ENCODE measurements around the gene FAF2.
A peak's percentile ranks its signal among the peaks of the same experiment; 100 is the strongest.

FAF2 gene

GRCh38 chr5:176416965-176417364 is 31.2 kb upstream of the FAF2 start:
- peak overlapping the region; percentile 43 for H3K4me3 ChIP-seq (ENCODE audit: low read depth, low read length)
- H3K36me3 ChIP-seq = no peaks in the 10 kb centered on the region
- 0 out of 2 replicates have a peak overlapping the region, but pooled peaks have one; percentile 0 for H3K27ac ChIP-seq
- H3K27me3 ChIP-seq (ENCODE audit: insufficient read depth, low read depth, severe bottlenecking) = no peaks in the 10 kb centered on the region
- H3K9me3 ChIP-seq (ENCODE audit: severe bottlenecking) = peaks cover 3% of the 10 kb centered on the region
- DNase-seq = peak; percentile 58
- TF ChIP-seq CTCF (IDR thresholded peaks at IDR 0.05; ENCODE audit: low read depth, low read length) = no peak

- no peak for DNase-seq
Measured at GRCh38 chr5:176418251-176418650, 29.9 kb upstream of the FAF2 start.

GRCh38 chr5:176420086-176420485 is 28.1 kb upstream of the FAF2 start:
- H3K9me3 ChIP-seq (ENCODE audit: severe bottlenecking) = peaks cover 3% of the 10 kb centered on the region
- no peak overlapping the region for H3K4me3 ChIP-seq (ENCODE audit: low read depth, low read length)
- no peak for DNase-seq
- no peak overlapping the region for H3K27ac ChIP-seq
- H3K36me3 ChIP-seq = no peaks in the 10 kb centered on the region
- no peaks in the 10 kb centered on the region for H3K27me3 ChIP-seq (ENCODE audit: insufficient read depth, low read depth, severe bottlenecking)
- TF ChIP-seq CTCF (IDR thresholded peaks at IDR 0.05; ENCODE audit: low read depth, low read length) = no peak

More at GRCh38 chr5:176418251-176418650, 29.9 kb upstream of the FAF2 start:
- H3K9me3 ChIP-seq (ENCODE audit: severe bottlenecking) = peaks cover 3% of the 10 kb centered on the region
- no peaks in the 10 kb centered on the region for H3K36me3 ChIP-seq
- H3K27me3 ChIP-seq (ENCODE audit: insufficient read depth, low read depth, severe bottlenecking) = no peaks in the 10 kb centered on the region
- no peak for TF ChIP-seq CTCF (IDR thresholded peaks at IDR 0.05; ENCODE audit: low read depth, low read length)
- H3K4me3 ChIP-seq (ENCODE audit: low read depth, low read length) = no peak overlapping the region
- no peak overlapping the region for H3K27ac ChIP-seq

- Histone ChIP-seq H3K9me3 (ENCODE audit: severe bottlenecking) (peaks cover 3% of the 10 kb centered on the region), H3K27ac (no peak overlapping the region), H3K27me3 (ENCODE audit: insufficient read depth, low read depth, severe bottlenecking) (no peaks in the 10 kb centered on the region), H3K36me3 (no peaks in the 10 kb centered on the region), H3K4me3 (ENCODE audit: low read depth, low read length) (no peak overlapping the region)
- DNase-seq = no peak
- TF ChIP-seq CTCF (IDR thresholded peaks at IDR 0.05; ENCODE audit: low read depth, low read length) = no peak
Measured at GRCh38 chr5:176420972-176421544, 27.1 kb upstream of the FAF2 start.

- H3K36me3 ChIP-seq = no peaks in the 10 kb centered on the region
- H3K9me3 ChIP-seq (ENCODE audit: severe bottlenecking) = peaks cover 3% of the 10 kb centered on the region
- H3K27me3 ChIP-seq (ENCODE audit: insufficient read depth, low read depth, severe bottlenecking) = no peaks in the 10 kb centered on the region
- no peak for TF ChIP-seq CTCF (IDR thresholded peaks at IDR 0.05; ENCODE audit: low read depth, low read length)
- no peak overlapping the region for H3K4me3 ChIP-seq (ENCODE audit: low read depth, low read length)
- no peak for DNase-seq
- no peak overlapping the region for H3K27ac ChIP-seq
Measured at GRCh38 chr5:176424181-176424580, 24.0 kb upstream of the FAF2 start.

GRCh38 chr5:176425138-176425537 is 23.0 kb upstream of the FAF2 start:
- TF ChIP-seq CTCF (IDR thresholded peaks at IDR 0.05; ENCODE audit: low read depth, low read length) = no peak
- H3K36me3 ChIP-seq = no peaks in the 10 kb centered on the region
- no peaks in the 10 kb centered on the region for H3K27me3 ChIP-seq (ENCODE audit: insufficient read depth, low read depth, severe bottlenecking)
- H3K27ac ChIP-seq = no peak overlapping the region
- H3K9me3 ChIP-seq (ENCODE audit: severe bottlenecking) = peaks cover 3% of the 10 kb centered on the region
- no peak overlapping the region for H3K4me3 ChIP-seq (ENCODE audit: low read depth, low read length)
- DNase-seq = no peak
